ENCODE measurements around the gene CCDC172.

CCDC172 gene

GRCh38 chr10:116311706-116312490, 12.3 kb upstream of the CCDC172 start:
- no peaks in the 10 kb centered on the region for H4K20me1 ChIP-seq (ENCODE audit: control insufficient read depth, insufficient read depth, low read depth, low read length)
- no peaks in the 10 kb centered on the region for H3K27me3 ChIP-seq (ENCODE audit: control insufficient read depth, low read length)
- no peaks in the 10 kb centered on the region for H3K79me2 ChIP-seq (ENCODE audit: control insufficient read depth, low read length)
- H3K4me1 ChIP-seq (ENCODE audit: control insufficient read depth, low read length) = no peaks in the 10 kb centered on the region
- no peaks in the 10 kb centered on the region for H3K36me3 ChIP-seq (ENCODE audit: control insufficient read depth, low read length)
- H3F3A ChIP-seq (ENCODE audit: control insufficient read depth, insufficient read depth) = no peaks in the 10 kb centered on the region
- H3K4me3 ChIP-seq (ENCODE audit: low read length) = no peak overlapping the region
- no peaks in the 10 kb centered on the region for H3K9me3 ChIP-seq (ENCODE audit: control insufficient read depth, insufficient read depth, low read length)
- no peak overlapping the region for H3K4me2 ChIP-seq (ENCODE audit: low read length)
- H3K27ac ChIP-seq (ENCODE audit: low read depth, low read length) = no peak overlapping the region
- TF ChIP-seq EZH2phosphoT487 (IDR thresholded peaks at IDR 0.05; ENCODE audit: borderline replicate concordance, low read length) (no peak), CTCF (IDR thresholded peaks at IDR 0.05; ENCODE audit: low read depth, low read length, poor library complexity, severe bottlenecking) (no peak)
- H3K9me2 ChIP-seq (replicated peaks; ENCODE audit: control insufficient read depth, low read length) = no peaks in the 10 kb centered on the region

GRCh38 chr10:116312548-116312947, 11.7 kb upstream of the CCDC172 start:
- Histone ChIP-seq H4K20me1 (ENCODE audit: control insufficient read depth, insufficient read depth, low read depth, low read length) (no peaks in the 10 kb centered on the region), H3F3A (ENCODE audit: control insufficient read depth, insufficient read depth) (no peaks in the 10 kb centered on the region), H3K27me3 (ENCODE audit: control insufficient read depth, low read length) (no peaks in the 10 kb centered on the region), H3K4me1 (ENCODE audit: control insufficient read depth, low read length) (no peaks in the 10 kb centered on the region), H3K27ac (ENCODE audit: low read depth, low read length) (no peak overlapping the region), H3K36me3 (ENCODE audit: control insufficient read depth, low read length) (no peaks in the 10 kb centered on the region), H3K79me2 (ENCODE audit: control insufficient read depth, low read length) (no peaks in the 10 kb centered on the region), H3K4me3 (ENCODE audit: low read length) (no peak overlapping the region), H3K9me3 (ENCODE audit: control insufficient read depth, insufficient read depth, low read length) (no peaks in the 10 kb centered on the region), H3K4me2 (ENCODE audit: low read length) (no peak overlapping the region), H3K9me2 (replicated peaks; ENCODE audit: control insufficient read depth, low read length) (no peaks in the 10 kb centered on the region)
- TF ChIP-seq CTCF (IDR thresholded peaks at IDR 0.05; ENCODE audit: low read depth, low read length, poor library complexity, severe bottlenecking) (no peak), EZH2phosphoT487 (IDR thresholded peaks at IDR 0.05; ENCODE audit: borderline replicate concordance, low read length) (no peak)

- TF ChIP-seq CTCF (IDR thresholded peaks at IDR 0.05; ENCODE audit: low read depth, low read length, poor library complexity, severe bottlenecking) = no peak
- no peak overlapping the region for H3K4me2 ChIP-seq (ENCODE audit: low read length)
- no peak overlapping the region for H3K27ac ChIP-seq (ENCODE audit: low read depth, low read length)
- H3K79me2 ChIP-seq (ENCODE audit: control insufficient read depth, low read length) = no peaks in the 10 kb centered on the region
- no peak overlapping the region for H3K4me3 ChIP-seq (ENCODE audit: low read length)
- H3F3A ChIP-seq (ENCODE audit: control insufficient read depth, insufficient read depth) = no peaks in the 10 kb centered on the region
- H3K4me1 ChIP-seq (ENCODE audit: control insufficient read depth, low read length) = no peaks in the 10 kb centered on the region
- no peaks in the 10 kb centered on the region for H4K20me1 ChIP-seq (ENCODE audit: control insufficient read depth, insufficient read depth, low read depth, low read length)
- H3K9me2 ChIP-seq (replicated peaks; ENCODE audit: control insufficient read depth, low read length) = no peaks in the 10 kb centered on the region
- no peaks in the 10 kb centered on the region for H3K27me3 ChIP-seq (ENCODE audit: control insufficient read depth, low read length)
- H3K36me3 ChIP-seq (ENCODE audit: control insufficient read depth, low read length) = no peaks in the 10 kb centered on the region
- H3K9me3 ChIP-seq (ENCODE audit: control insufficient read depth, insufficient read depth, low read length) = no peaks in the 10 kb centered on the region
These were observed 7.7 kb upstream of the CCDC172 start for GRCh38 chr10:116316503-116316902.

All from DOHH2 (cell line).